Parathyroid adenoma (tissue), 2 donors: ENCODE measurements around the gene SH3BP5.
A peak's percentile ranks its signal among the peaks of the same experiment; 100 is the strongest.

Experiments
- H2AFZ ChIP-seq: fragments of 300-600 bp; sonication (generic); one replicate; pipeline ENCODE4 v1.7.0; 2017; ENCODE audit warnings: antibody characterized with exemption, mild to moderate bottlenecking
- H3K27ac ChIP-seq: fragments of 300-600 bp; sonication (generic); one replicate; pipeline ENCODE4 v1.7.0; 2017
- H3K27me3 ChIP-seq: fragments of 300-600 bp; sonication (generic); one replicate; pipeline ENCODE4 v1.7.0; 2017; ENCODE audit warnings: low read length; ENCODE audit not compliant: control insufficient read depth, insufficient read depth
- H3K36me3 ChIP-seq: fragments of 300-600 bp; sonication (generic); one replicate; pipeline ENCODE4 v1.7.0; 2017; ENCODE audit warnings: low read length; ENCODE audit not compliant: control insufficient read depth, insufficient read depth
- H3K4me1 ChIP-seq: fragments of 300-600 bp; sonication (generic); one replicate; pipeline ENCODE4 v1.7.0; 2017; ENCODE audit warnings: control low read depth
- H3K4me2 ChIP-seq: fragments of 300-600 bp; sonication (generic); one replicate; pipeline ENCODE4 v1.7.0; 2017; ENCODE audit warnings: low read length
- H3K4me3 ChIP-seq: fragments of 300-600 bp; sonication (generic); one replicate; pipeline ENCODE4 v1.7.0; 2017; ENCODE audit warnings: low read depth, low read length
- H3K79me2 ChIP-seq: fragments of 300-600 bp; sonication (generic); one replicate; pipeline ENCODE4 v1.7.0; 2017; ENCODE audit warnings: control low read depth
- H3K9ac ChIP-seq: fragments of 300-600 bp; sonication (generic); one replicate; pipeline ENCODE4 v1.7.0; 2017; ENCODE audit warnings: mild to moderate bottlenecking
- H3K9me3 ChIP-seq: fragments of 300-600 bp; sonication (generic); one replicate; pipeline ENCODE4 v1.7.0; 2017; ENCODE audit warnings: low read length; ENCODE audit not compliant: control insufficient read depth
- CTCF ChIP-seq: fragments of 300-600 bp; sonication (generic); IDR thresholded peaks from one replicate; pipeline ENCODE4 v1.7.0; 2017; ENCODE audit warnings: antibody characterized with exemption, mild to moderate bottlenecking
- donor health status: primary hyperparathyroidism.

SH3BP5 gene

GRCh38 chr3:15326673-15327072 lies 5.7 kb downstream of the SH3BP5 start:
- Histone ChIP-seq H3K4me3 (no peak overlapping the region), H3K79me2 (peaks cover 24% of the 10 kb centered on the region), H3K27ac (peak overlapping the region; percentile 90), H3K36me3 (no peaks in the 10 kb centered on the region), H2AFZ (no peak overlapping the region), H3K9me3 (no peaks in the 10 kb centered on the region), H3K4me1 (peaks cover 72% of the 10 kb centered on the region), H3K9ac (no peak overlapping the region), H3K27me3 (no peaks in the 10 kb centered on the region), H3K4me2 (no peak overlapping the region)
- no peak for TF ChIP-seq CTCF

- Histone ChIP-seq H3K4me3 (no peak overlapping the region), H3K4me1 (peaks cover 72% of the 10 kb centered on the region), H3K9ac (no peak overlapping the region), H3K4me2 (peak overlapping the region; percentile 0), H3K9me3 (no peaks in the 10 kb centered on the region), H3K27me3 (no peaks in the 10 kb centered on the region), H3K27ac (peak overlapping the region; percentile 90), H3K79me2 (peaks cover 26% of the 10 kb centered on the region), H2AFZ (no peak overlapping the region), H3K36me3 (no peaks in the 10 kb centered on the region)
- no peak for TF ChIP-seq CTCF
These were observed 6.3 kb downstream of the SH3BP5 start for GRCh38 chr3:15326037-15326436.

- H2AFZ ChIP-seq, result no peak overlapping the region
- no peaks in the 10 kb centered on the region for H3K36me3 ChIP-seq
- no peaks in the 10 kb centered on the region for H3K27me3 ChIP-seq
- H3K4me3 ChIP-seq, result no peak overlapping the region
- peak overlapping the region; percentile 7 for H3K4me2 ChIP-seq
- H3K9ac ChIP-seq, result no peak overlapping the region
- no peak for TF ChIP-seq CTCF
- H3K79me2 ChIP-seq, result peaks cover 26% of the 10 kb centered on the region
- H3K9me3 ChIP-seq, result no peaks in the 10 kb centered on the region
- peaks cover 71% of the 10 kb centered on the region for H3K4me1 ChIP-seq
- peak overlapping the region; percentile 90 for H3K27ac ChIP-seq
These were observed 7.2 kb downstream of the SH3BP5 start for GRCh38 chr3:15325228-15325627.

GRCh38 chr3:15324379-15324808 lies 8.0 kb downstream of the SH3BP5 start:
- H3K79me2 ChIP-seq, result peaks cover 23% of the 10 kb centered on the region
- no peak overlapping the region for H3K4me3 ChIP-seq
- no peak for TF ChIP-seq CTCF
- peak overlapping the region; percentile 90 for H3K27ac ChIP-seq
- H3K4me2 ChIP-seq, result peak overlapping the region; percentile 21
- no peaks in the 10 kb centered on the region for H3K36me3 ChIP-seq
- peaks cover 71% of the 10 kb centered on the region for H3K4me1 ChIP-seq
- no peak overlapping the region for H2AFZ ChIP-seq
- no peak overlapping the region for H3K9ac ChIP-seq
- H3K9me3 ChIP-seq, result no peaks in the 10 kb centered on the region
- no peaks in the 10 kb centered on the region for H3K27me3 ChIP-seq

- peak overlapping the region; percentile 90 for H3K27ac ChIP-seq
- peaks cover 71% of the 10 kb centered on the region for H3K4me1 ChIP-seq
These were observed 9.3 kb downstream of the SH3BP5 start for GRCh38 chr3:15323063-15323462.

More at GRCh38 chr3:15323063-15323462, 9.3 kb downstream of the SH3BP5 start:
- H3K4me3 ChIP-seq, result no peak overlapping the region
- no peaks in the 10 kb centered on the region for H3K27me3 ChIP-seq
- TF ChIP-seq CTCF, result no peak
- no peak overlapping the region for H2AFZ ChIP-seq
- peaks cover 27% of the 10 kb centered on the region for H3K79me2 ChIP-seq
- no peaks in the 10 kb centered on the region for H3K36me3 ChIP-seq
- H3K9me3 ChIP-seq, result no peaks in the 10 kb centered on the region
- H3K4me2 ChIP-seq, result no peak overlapping the region
- H3K9ac ChIP-seq, result no peak overlapping the region
